Activated CD4-positive, alpha-beta T cell treated with anti-CD3 and anti-CD28 coated beads for 1 hour (primary cell): ENCODE measurements around the gene INPP5A.
"Not testable (repeated sequence)": the region's sequence is repeated elsewhere in the genome, so short reads cannot be mapped to it uniquely, and the experiment has no call there.

Experiments
- DNase-seq: peaks from one replicate; pipeline ENCODE4 v3.0.0-alpha.2; 2020

Gene INPP5A

GRCh38 chr10:132565516-132566209 is 28.1 kb downstream of the INPP5A start:
- no peak for DNase-seq

DNA sequence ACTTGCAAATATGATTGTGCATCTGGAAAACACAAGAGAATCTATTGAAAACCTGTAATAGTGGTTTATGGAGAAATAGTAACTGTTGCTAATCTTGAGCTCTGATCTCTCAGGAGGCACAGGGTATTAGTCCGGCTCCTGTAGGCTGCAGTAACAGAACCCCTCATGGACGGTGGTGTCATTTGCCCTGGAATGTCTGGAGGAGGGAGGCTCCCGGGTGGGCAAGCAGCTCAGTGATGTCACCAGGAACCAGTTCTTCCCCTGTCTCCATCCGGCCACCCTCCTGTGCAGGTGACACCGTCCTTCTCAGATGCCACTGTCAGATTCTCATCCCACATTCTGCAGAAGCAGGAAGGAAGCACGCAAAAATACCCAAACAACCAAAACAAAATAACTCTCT is 29.3 kb downstream of the INPP5A start:
- no peak for DNase-seq

DNA sequence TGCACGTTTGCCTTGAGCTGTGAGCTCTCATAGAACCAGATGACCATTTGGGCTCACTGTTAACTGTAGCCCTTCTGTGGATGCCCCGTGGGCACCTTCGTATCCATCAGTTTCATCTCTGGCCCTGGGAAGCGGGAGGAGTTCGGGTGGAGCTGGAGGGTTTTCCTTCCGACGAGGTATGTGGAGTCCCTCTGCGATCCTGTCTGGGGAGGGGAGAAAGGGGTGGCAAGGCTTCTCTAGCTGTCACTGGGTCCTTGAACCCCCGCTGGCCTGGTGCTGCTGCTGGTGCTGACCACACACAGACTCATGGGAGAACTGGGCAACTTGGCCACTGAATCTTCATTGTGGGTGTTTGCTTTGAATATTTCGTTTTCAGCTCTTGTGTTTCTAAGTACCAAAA is 32.7 kb downstream of the INPP5A start:
- no peak for DNase-seq

DNA sequence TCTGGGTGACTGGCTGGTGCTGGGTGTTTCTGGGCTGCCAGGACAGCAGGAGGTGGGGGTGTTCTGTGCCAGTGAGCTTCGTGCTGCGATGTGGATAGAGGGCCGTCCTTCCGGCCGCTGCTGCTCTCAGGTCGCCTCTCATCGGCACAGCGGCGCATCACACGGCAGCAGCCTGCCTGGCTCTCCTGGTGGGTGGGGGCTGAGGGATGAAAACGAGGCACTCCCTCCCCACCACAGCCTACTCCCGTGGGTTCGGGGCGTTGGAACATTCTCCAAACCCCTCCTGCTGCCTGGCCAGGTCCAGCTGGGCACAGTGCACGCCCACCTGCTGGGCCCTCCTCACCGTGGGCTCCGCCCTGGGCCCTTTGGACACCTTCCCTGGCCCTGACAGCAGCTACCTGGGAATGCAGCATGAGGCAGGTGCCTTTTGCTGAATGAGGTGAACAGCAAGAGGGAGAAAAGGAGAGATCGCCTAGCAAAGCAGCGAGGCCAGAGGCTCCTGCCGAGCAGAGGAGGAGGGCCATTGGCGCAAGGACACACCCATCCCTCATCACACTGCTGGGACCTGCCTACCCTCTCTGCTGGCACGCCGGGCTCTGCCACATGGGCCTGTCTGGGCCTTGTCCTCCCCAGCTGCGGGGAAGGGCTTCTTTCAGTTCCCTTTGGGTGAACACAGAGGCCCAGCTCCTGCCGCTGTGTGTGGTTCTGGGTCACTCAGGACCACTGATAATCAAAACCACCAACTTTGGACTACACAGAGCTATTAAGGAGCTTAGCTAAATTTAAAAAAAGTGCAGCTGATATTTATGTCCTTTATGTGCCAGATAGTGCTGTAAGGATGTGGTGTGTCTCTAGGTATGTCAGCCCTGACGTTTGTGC is 33.4 kb downstream of the INPP5A start:
- DNase-seq: no peak

GRCh38 chr10:132571650-132572544 is 34.3 kb downstream of the INPP5A start:
- peak; percentile 39 for DNase-seq

- DNase-seq: no peak
Measured at GRCh38 chr10:132572545-132572937, 35.0 kb downstream of the INPP5A start.

DNA sequence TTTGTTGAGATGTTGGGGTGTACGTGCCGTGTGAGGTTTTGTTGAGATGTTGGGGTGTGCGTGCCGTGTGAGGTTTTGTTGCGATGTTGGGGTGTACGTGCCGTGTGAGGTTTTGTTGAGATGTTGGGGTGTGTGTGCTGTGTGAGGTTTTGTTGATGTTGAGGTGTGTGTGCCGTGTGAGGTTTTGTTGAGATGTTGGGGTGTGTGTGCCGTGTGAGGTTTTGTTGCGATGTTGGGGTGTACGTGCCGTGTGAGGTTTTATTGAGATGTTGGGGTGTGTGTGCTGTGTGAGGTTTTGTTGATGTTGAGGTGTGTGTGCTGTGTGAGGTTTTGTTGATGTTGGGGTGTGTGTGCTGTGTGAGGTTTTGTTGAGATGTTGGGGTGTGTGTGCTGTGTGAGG is 35.4 kb downstream of the INPP5A start:
- not testable (repeated sequence) for DNase-seq

DNA sequence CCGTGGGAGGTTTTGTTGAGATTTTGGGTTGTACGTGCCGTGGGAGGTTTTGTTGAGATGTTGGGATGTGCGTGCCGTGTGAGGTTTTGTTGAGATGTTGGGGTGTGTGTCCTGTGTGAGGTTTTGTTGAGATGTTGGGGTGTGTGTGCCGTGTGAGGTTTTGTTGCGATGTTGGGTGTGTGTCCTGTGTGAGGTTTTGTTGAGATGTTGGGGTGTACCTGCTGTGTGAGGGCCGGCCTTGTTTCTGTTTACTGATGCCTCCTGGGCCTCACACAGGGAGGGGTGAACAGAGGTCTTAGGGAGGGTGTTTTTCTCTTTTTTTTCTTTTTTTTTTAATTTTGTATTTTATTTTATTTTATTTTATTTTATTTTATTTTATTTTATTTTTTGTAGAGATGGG is 36.7 kb downstream of the INPP5A start:
- DNase-seq: no peak

DNA sequence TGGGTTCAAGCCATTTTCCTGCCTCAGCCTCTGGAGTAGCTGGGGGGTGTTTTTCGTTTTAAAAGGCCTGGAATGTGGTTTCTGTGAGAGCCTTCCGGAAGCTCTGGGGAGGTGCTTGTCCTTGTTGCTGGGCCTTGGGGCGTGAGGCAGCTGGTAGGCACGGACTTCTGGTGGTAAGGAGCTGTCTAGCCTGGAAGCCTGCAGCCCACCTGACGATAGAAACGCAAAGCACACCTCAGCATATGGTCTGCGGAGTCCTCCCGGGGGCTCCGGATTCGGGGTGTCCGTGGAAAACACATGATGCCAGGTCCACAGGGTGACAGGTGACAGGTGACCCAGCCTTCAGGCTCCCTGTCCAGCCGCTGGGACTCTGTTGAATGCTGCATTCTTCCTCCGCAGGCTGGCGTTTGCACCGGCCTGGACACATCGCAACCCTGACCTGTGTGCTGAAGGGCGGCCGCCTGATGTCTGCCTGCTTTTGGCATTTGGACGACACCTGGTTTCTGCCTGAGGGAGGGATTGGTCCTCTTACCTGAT is 37.3 kb downstream of the INPP5A start:
- DNase-seq: no peak

DNA sequence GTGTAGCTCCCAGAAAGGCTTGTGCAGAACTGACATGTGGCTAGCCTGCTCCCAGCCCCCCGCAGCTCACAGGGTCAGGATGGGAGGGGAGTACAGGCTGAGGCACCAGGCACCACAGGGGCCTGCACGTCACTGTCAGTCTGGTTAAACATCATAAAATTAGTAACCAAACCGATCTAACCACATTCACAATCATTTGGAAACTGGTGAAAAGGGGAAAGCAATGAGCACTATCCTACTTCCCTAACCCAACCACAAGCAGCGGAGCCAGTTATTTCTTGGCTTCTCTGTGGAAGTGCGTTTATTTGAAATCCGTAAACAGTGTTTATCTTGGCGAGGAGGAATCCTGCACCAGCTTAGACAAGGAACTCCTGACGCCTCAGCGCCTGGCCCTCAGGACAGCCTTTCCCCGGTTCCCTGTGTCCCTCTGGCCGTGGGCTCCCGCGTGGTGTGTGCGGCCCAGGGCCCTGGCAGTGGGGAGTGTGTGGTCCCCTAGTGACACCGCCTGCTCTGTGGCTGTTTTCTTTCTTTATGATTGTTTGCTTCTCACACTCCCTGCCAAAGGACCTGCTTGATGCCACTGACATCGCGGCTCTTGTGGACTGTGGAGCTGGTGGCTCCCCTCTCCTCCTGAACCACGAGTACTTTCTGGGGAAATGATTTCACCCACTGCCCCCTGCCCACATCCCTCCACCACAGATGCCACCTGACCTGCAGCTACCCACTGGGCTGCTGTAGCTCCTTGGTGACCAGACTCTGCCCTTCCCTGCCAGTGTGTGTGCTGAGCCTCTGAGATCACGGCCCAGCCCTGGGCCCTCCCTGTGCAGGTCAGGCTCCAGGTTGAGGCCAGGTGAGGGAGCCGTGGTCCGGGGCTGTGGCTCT is 38.0 kb downstream of the INPP5A start:
- DNase-seq: no peak

- DNase-seq: no peak
Measured at GRCh38 chr10:132576671-132577349, 39.2 kb downstream of the INPP5A start.

GRCh38 chr10:132577350-132578003 is 39.9 kb downstream of the INPP5A start:
- no peak for DNase-seq

DNA sequence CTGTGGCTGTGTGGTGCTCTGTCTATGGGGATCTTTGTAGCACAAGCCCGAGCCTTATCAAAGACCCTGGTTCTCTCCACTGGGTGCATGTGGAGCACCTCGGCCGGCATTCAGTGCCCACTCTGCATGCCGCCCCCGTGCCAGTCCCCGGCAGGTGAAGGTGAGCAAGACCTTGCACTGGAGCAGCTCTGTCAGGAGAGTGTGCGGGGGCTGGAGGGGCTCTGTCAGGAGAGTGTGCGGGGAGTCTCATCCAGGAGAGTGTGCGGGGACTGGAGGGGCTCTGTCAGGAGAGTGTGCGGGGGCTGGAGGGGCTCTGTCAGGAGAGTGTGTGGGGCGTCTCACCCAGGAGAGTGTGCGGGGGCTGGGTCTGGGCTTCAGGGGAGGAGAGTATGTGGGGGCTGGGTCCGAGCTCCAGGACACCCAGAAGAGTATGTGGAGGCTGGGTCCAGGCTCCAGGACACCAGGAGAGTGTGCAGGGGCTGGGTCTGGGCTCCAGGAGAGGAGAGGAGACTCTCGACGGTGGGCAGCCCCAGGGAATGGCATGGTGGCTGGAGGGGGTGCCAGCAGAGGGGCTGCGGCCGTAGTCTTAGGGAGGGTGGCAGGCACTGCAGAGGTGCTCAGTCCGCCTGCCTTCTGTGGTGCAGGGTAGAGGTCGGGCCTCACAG is 40.8 kb downstream of the INPP5A start:
- no peak for DNase-seq

- no peak for DNase-seq
Measured at GRCh38 chr10:132579027-132579859, 41.7 kb downstream of the INPP5A start.

DNA sequence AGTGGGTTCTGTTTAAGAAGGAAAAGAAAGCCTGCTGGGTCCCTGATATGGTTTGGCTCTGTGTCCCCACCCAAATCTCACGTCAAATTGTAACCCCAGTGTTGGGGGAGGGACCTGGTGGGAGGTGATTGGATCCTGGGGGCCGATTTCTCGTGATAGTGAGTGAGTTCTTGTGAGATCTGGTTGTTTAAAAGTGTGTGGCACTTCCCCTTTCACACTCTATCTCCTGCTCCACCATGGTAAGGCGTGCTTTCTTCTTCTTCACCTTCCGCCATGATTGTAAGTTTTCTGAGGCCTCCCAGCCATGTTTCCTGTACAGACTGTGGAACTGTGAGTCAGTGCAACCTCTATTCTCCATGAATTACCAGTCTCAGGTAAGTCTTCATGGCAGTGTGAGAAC is 42.6 kb downstream of the INPP5A start:
- no peak for DNase-seq

- no peak for DNase-seq
Measured at GRCh38 chr10:132580617-132581016, 43.0 kb downstream of the INPP5A start.

DNA sequence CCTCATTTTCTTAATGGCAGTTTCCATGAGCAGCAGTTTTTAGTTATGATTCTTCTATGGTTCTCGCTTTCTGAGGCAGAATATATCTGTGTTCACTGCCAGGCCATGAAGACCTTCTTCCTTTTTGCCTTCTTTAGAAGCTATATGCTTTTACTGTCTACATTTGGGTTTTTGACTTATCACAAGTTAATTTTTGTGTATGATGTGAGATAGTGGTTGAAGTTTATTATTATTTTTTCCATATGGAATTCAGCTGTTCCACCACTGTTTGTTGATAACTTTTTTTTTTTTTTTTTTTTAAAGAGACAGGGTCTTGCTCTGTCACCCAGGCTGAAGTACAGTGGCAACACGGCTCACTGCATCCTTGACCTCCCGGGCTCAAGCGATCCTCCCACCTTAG is 44.5 kb downstream of the INPP5A start:
- no peak for DNase-seq

DNA sequence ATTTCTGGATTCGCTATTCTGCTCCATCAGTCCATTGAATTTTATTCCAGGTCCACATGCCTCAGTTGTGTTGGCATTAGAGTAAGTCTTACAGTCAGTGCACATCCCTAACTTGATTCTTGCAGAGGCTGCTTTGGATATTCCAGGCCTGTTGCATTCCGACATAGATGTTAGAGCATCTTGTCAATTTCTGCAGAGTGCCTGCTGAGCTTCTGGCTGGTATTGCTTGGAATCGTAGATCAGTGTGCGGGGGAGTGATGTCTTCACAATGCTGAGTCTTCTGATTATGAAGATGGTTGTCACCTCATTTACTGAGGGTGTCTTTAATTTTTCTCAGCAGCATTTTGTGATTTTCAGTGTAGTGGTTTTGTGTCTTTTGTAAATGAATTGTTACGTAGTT is 45.2 kb downstream of the INPP5A start:
- no peak for DNase-seq

- no peak for DNase-seq
Measured at GRCh38 chr10:132583456-132583855, 45.9 kb downstream of the INPP5A start.
